SK-N-DZ (cell line): Measurements from ENCODE around the gene FGF2.
A peak's percentile ranks its signal among the peaks of the same experiment; 100 is the strongest.

Experiments used
- DNase-seq: peaks from one replicate; pipeline ENCODE4 v3.0.0-alpha.2; 2015; ENCODE audit warnings: low spot score

The FGF2 gene

DNA sequence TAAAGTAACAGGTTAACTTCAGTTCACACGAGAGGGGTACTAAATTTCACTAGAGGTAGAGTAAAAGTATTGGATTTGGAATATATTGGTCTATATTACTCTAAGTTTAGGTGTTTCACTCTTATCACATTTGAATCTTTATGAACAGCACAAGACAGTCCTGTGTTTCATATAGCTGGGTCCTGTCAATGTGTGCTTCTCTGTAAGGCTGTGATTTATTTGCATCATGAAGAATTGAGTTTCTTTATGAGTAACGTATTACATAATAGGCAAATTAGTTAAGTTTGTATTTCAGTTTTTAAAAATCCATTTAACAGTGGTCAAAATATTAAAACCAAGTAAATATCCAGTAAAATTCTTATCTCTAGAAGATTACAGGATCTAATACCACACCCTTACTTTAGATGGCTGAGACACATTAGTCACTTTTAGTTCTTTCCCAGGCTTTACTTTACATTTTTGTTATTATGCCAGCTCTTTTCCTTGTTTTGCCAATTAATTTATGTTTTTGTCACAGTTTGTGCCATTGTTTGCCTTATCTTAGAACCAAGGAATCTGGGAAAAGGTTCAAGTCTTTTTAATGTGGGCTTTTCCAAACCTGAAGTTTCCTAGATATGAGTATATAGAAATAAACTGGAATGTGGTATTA is 63.6 kb downstream of the FGF2 start:
- DNase-seq: no peak

DNA sequence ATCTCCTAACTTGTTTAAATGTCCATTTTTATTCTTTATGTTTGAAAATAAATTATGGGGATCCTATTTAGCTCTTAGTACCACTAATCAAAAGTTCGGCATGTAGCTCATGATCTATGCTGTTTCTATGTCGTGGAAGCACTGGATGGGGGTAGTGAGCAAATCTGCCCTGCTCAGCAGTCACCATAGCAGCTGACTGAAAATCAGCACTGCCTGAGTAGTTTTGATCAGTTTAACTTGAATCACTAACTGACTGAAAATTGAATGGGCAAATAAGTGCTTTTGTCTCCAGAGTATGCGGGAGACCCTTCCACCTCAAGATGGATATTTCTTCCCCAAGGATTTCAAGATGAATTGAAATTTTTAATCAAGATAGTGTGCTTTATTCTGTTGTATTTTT is 68.2 kb downstream of the FGF2 start:
- no peak for DNase-seq

DNA sequence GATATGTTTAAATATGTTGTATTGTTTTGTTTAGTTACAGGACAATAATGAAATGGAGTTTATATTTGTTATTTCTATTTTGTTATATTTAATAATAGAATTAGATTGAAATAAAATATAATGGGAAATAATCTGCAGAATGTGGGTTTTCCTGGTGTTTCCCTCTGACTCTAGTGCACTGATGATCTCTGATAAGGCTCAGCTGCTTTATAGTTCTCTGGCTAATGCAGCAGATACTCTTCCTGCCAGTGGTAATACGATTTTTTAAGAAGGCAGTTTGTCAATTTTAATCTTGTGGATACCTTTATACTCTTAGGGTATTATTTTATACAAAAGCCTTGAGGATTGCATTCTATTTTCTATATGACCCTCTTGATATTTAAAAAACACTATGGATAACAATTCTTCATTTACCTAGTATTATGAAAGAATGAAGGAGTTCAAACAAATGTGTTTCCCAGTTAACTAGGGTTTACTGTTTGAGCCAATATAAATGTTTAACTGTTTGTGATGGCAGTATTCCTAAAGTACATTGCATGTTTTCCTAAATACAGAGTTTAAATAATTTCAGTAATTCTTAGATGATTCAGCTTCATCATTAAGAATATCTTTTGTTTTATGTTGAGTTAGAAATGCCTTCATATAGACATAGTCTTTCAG is 68.8 kb downstream of the FGF2 start:
- no peak for DNase-seq

- DNase-seq: no peak
Measured at GRCh38 chr4:122896270-122896669, 69.6 kb downstream of the FGF2 start.

DNA sequence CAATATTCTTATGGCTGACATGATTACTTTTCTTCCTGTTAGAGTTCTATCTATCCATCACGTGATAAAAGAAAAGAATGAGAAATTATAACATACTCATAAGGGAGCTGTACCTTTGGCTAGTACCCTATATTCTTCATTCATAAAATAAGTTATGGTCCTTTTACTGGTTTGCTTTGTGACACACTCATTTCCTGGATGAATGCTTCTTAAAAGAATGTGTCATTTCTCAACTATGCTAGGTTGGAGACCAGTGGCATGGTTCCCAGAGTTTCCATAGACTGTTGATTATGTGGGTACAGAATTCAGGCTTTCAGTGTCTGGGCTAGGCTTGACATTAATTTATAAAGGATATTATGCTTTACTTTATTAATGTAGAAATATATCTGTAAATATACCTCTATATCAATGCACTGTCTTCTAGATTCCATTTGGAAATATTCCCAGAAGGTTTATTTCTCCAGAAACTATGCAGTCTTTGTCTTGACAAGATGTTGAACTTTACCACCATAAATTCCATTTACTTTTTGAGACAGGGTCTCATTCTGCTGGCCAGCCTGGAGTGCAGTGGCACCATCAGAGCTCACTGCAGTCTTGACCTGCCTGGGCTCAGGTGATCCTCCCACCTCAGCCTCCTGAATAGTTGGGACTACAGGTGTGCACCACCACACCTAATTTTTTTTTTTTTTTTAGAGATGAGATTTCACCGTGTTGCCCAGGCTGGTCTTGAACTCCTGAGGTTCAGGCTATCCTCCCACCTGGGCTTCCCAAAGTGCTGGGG is 71.9 kb downstream of the FGF2 start:
- DNase-seq: no peak

GRCh38 chr4:122899682-122900081 is 73.1 kb downstream of the FGF2 start:
- DNase-seq: no peak

DNA sequence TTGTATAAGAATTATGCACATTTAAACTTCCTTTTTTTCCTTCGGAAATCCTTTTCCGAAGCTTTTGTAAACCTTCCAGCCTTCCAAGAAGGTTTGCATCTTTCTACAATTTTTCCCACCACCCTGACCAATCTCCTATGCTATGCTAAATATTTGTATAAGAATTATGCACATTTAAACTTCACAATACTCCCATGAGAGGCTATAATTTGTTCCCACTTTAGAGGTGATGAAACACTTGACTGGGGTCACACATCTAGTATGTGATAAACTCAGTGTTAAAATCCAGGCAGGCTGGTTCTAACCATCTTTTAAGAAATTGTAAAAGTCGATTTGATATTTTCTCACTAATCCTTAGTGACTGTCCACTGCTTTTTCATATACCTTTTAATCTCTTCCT is 73.7 kb downstream of the FGF2 start:
- DNase-seq: no peak

- no peak for DNase-seq
Measured at GRCh38 chr4:122901247-122902010, 74.8 kb downstream of the FGF2 start.

- DNase-seq: no peak
Measured at GRCh38 chr4:122903766-122904288, 77.2 kb downstream of the FGF2 start.

DNA sequence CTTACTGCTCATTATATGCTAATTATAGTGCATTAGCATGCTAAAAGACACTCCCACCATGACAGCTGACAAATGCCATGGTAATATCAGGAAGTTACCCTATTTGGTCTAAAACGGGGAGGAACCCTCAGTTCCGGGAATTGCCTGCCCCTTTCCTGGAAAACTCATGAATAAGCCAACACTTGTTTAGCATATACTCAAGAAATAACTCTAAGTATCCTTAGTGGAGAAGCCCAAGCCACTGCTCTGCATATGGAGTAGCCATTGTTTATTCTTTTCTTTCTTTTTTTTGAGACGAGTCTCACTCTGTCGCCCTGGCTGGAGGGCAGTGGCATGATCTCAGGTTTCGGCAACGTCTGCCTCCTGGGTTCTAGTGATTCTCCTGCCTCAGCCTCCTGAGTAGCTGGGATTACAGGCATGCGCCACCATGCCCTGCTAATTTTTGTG is 80.3 kb downstream of the FGF2 start:
- DNase-seq: no peak

- DNase-seq: no peak
Measured at GRCh38 chr4:122908223-122908622, 81.6 kb downstream of the FGF2 start.

GRCh38 chr4:122909683-122910082 is 83.1 kb downstream of the FGF2 start:
- DNase-seq: no peak

- DNase-seq: no peak
Measured at GRCh38 chr4:122911588-122911987, 85.0 kb downstream of the FGF2 start.

- no peak for DNase-seq
Measured at GRCh38 chr4:122912810-122913575, 86.4 kb downstream of the FGF2 start.

- peak; percentile 32 for DNase-seq
Measured at GRCh38 chr4:122914292-122914904, 87.8 kb downstream of the FGF2 start.

DNA sequence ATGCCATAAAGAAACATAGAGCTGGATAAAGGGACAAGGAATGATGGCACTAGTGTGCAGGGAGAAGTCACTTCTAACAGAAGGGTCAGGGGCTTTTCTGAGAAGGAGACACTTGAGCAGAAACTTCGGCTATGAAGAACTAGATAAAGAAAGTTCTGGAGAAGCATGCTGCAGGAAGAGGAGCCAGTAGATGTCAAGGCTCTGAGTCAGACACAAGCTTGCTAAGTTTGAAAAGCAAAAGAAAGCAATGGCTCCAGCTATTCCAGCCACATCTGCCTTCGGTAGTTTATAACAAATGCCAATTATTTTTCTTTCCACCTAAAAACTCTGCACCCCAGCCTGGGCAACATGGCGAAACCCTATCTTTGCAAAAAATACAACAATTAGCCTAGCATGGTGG is 88.3 kb downstream of the FGF2 start:
- DNase-seq: no peak

DNA sequence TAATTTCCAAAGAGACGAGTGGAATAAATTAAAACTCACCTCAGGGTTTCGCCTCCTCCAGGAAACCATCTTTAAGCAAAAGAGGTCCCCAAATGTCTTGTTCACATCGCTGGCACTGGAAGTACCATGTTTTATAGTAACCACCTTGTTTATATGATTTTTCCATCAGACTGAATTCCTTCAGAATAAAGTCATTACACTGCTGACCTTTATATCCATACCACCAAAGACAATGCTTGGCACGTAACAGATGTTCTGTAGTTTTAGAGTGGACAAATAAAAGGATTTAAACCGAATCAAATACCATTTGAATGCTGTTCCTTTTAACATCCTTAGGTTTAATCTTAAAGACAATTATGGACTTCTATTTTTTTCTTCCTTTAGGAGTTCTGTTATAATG is 91.1 kb downstream of the FGF2 start:
- DNase-seq: no peak

GRCh38 chr4:122920473-122920872 is 93.8 kb downstream of the FGF2 start:
- no peak for DNase-seq

DNA sequence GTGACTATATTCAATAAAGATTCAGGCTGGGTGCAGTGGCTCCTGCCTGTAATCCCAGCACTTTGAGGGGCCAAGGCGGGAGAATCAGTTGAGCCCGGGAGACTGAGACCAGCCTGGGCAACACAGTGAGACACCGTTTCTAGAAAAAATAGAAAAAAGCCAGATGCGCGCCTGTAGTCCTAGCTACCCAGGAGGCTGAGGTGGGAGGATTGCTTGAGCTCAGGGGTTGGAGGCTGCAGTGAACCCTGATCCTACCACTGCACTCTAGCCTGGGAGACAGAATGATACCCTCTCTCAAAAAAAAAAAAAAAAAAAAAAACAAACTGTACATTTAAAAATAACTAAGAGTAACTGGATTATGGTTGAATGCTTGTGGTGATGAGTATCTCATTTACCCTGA is 94.7 kb downstream of the FGF2 start:
- DNase-seq: no peak
